Neuronal stem cell (in vitro differentiated cells): Measurements from ENCODE around the gene SELENOF.

ENCODE experiments used
- DNase-seq: peaks from one replicate; pipeline ENCODE4 v3.0.0-alpha.2; 2013; ENCODE audit warnings: low spot score
- H2AFZ ChIP-seq: one replicate; pipeline ENCODE4 v1.6.1; 2013; ENCODE audit warnings: mild to moderate bottlenecking, low read length, inconsistent platforms
- H2AK5ac ChIP-seq: 2 replicates; pipeline ENCODE4 v1.6.1; 2013; ENCODE audit warnings: low read depth, mild to moderate bottlenecking, inconsistent platforms, low read length, moderate library complexity, mixed read lengths
- H2BK120ac ChIP-seq: 2 replicates; pipeline ENCODE4 v1.6.1; 2013; ENCODE audit warnings: low read depth, mild to moderate bottlenecking, inconsistent platforms, low read length, moderate library complexity, mixed read lengths
- H2BK12ac ChIP-seq: one replicate; pipeline ENCODE4 v1.6.1; 2013; ENCODE audit warnings: low read length, inconsistent platforms
- H2BK15ac ChIP-seq: 2 replicates; pipeline ENCODE4 v1.6.1; 2013; ENCODE audit warnings: mild to moderate bottlenecking, low read length, inconsistent platforms, mixed read lengths
- H2BK5ac ChIP-seq: one replicate; pipeline ENCODE4 v1.6.1; 2013; ENCODE audit warnings: inconsistent platforms, mild to moderate bottlenecking, low read length, moderate library complexity
- H3K14ac ChIP-seq: one replicate; pipeline ENCODE4 v1.6.1; 2013; ENCODE audit warnings: low read length, inconsistent platforms
- H3K18ac ChIP-seq: 2 replicates; pipeline ENCODE4 v1.6.1; 2013; ENCODE audit warnings: low read length, inconsistent platforms
- H3K23ac ChIP-seq: 2 replicates; pipeline ENCODE4 v1.6.1; 2013; ENCODE audit warnings: low read depth, mild to moderate bottlenecking, mixed read lengths, low read length, inconsistent platforms; ENCODE audit not compliant: poor library complexity
- H3K27ac ChIP-seq: replicated peaks from 3 replicates; pipeline ENCODE4 v1.5.1; 2013; ENCODE audit warnings: low read length, inconsistent platforms
- H3K27me3 ChIP-seq, 3 experiments: 2 replicates each; pipeline ENCODE4 v1.6.1; 2013; ENCODE audit warnings: low read length in 3 of 3, mild to moderate bottlenecking in 2 of 3, inconsistent platforms in 1 of 3, low read depth in 1 of 3, mixed read lengths in 1 of 3, moderate library complexity in 1 of 3; ENCODE audit not compliant: control insufficient read depth in 3 of 3, insufficient read depth in 3 of 3
- H3K36me3 ChIP-seq, 2 donors: replicated peaks in 1 of 2; 2 replicates each; pipeline ENCODE4 v1.6.1; 2013; ENCODE audit warnings: low read length in 2 of 2; ENCODE audit not compliant: control insufficient read depth in 2 of 2, insufficient read depth in 2 of 2
- H3K4ac ChIP-seq: 2 replicates; pipeline ENCODE4 v1.6.1; 2013; ENCODE audit warnings: inconsistent platforms, mild to moderate bottlenecking, low read length, moderate library complexity
- H3K4me1 ChIP-seq, 2 donors: 1 replicate in 1 of 2; 2 replicates in 1 of 2; pipeline ENCODE4 v1.6.1; 2013; ENCODE audit warnings: low read length in 2 of 2, low read depth in 1 of 2; ENCODE audit not compliant: control insufficient read depth in 2 of 2, insufficient read depth in 1 of 2
- H3K4me2 ChIP-seq: one replicate; pipeline ENCODE4 v1.6.1; 2013; ENCODE audit warnings: mild to moderate bottlenecking, low read length, inconsistent platforms; ENCODE audit not compliant: insufficient read depth, poor library complexity, severe bottlenecking
- H3K4me3 ChIP-seq, 2 donors: 2 replicates each; pipeline ENCODE4 v1.5.1; 2013; ENCODE audit warnings: low read length in 2 of 2, mild to moderate bottlenecking in 2 of 2, inconsistent platforms in 1 of 2, moderate library complexity in 1 of 2
- H3K79me1 ChIP-seq: one replicate; pipeline ENCODE4 v1.6.1; 2013; ENCODE audit warnings: low read depth, mild to moderate bottlenecking, inconsistent platforms, low read length, moderate library complexity
- H3K9ac ChIP-seq: one replicate; pipeline ENCODE4 v1.6.1; 2013; ENCODE audit warnings: mild to moderate bottlenecking, low read depth, low read length, inconsistent platforms; ENCODE audit not compliant: poor library complexity
- H3K9me3 ChIP-seq, 2 donors: replicated peaks in 1 of 2; 2 replicates each; pipeline versions ENCODE3 to v1.6.1; 2013; ENCODE audit warnings: low read length in 2 of 2, mild to moderate bottlenecking in 2 of 2, inconsistent platforms in 1 of 2, low read depth in 1 of 2, mixed read lengths in 1 of 2, moderate library complexity in 1 of 2; ENCODE audit not compliant: control insufficient read depth in 2 of 2, insufficient read depth in 1 of 2
- H4K8ac ChIP-seq: one replicate; pipeline ENCODE4 v1.6.1; 2013; ENCODE audit warnings: low read depth, mild to moderate bottlenecking, inconsistent platforms, low read length, moderate library complexity
- H4K91ac ChIP-seq: one replicate; pipeline ENCODE4 v1.6.1; 2013; ENCODE audit warnings: low read length, low read depth, mild to moderate bottlenecking, inconsistent platforms; ENCODE audit not compliant: poor library complexity
- WGBS, 2 donors: extraction: QIAGEN DNeasy Blood & Tissue Kit; methylation state at CpG; one replicate each; pipeline ENCODE4 v1.1.7; 2013; ENCODE audit warnings: missing lambda C conversion rate in 2 of 2, mixed read lengths in 1 of 2; ENCODE audit not compliant: insufficient read length in 2 of 2, insufficient replicate concordance in 1 of 2; ENCODE audit errors: extremely low coverage in 2 of 2; 5-methylcytosine and 5-hydroxymethylcytosine counted together

SELENOF gene

GRCh38 chr1:86914998-86915736 is 1.2 kb upstream of the SELENOF start:
- Histone ChIP-seq H3K14ac (peak overlapping the region; percentile 98), H3K27me3 (no peaks in the 10 kb centered on the region), H2AFZ (peak overlapping the region; percentile 88), H2BK15ac (no peak overlapping the region), H3K36me3 (peaks cover 1 to 14% of the 10 kb centered on the region in 2 donors), H4K91ac (no peak overlapping the region), H3K4me2 (peak overlapping the region; percentile 75), H3K27ac (peak overlapping the region; percentile 98), H3K9ac (peak overlapping the region; percentile 93), H4K8ac (no peak overlapping the region), H2BK120ac (peak overlapping the region; percentile 38), H3K23ac (peak overlapping the region; percentile 87), H2AK5ac (no peak overlapping the region), H3K18ac (peak overlapping the region; percentile 91), H2BK12ac (no peak overlapping the region), H3K79me1 (peaks cover under 1% of the 10 kb centered on the region), H3K4ac (no peak overlapping the region), H3K9me3 (no peaks in the 10 kb centered on the region), H2BK5ac (peak overlapping the region; percentile 96), H3K4me1 (peaks cover 4 to 8% of the 10 kb centered on the region in 2 donors), H3K4me3 (peak overlapping the region; percentile 60 to 97)
- DNase-seq: peak; percentile 59
- WGBS, 2 donors: no CpG with 5 or more reads among the region's 43 CpGs

- Histone ChIP-seq H2BK15ac (no peak within 1 kb of the TSS), H2AFZ (peak within 1 kb of the TSS; percentile 88), H4K8ac (no peak within 1 kb of the TSS), H3K36me3 (peaks cover 1 to 20% of the 10 kb centered on the region in 2 donors), H3K9ac (peak within 1 kb of the TSS; percentile 93), H3K4me3 (peak within 1 kb of the TSS; percentile 78 to 97), H3K9me3 (no peaks in the 10 kb centered on the region), H3K14ac (peak within 1 kb of the TSS; percentile 98), H3K4me2 (peak within 1 kb of the TSS; percentile 75), H3K23ac (peak within 1 kb of the TSS; percentile 87), H3K4me1 (peaks cover 4 to 8% of the 10 kb centered on the region in 2 donors), H2BK12ac (no peak within 1 kb of the TSS), H3K27me3 (no peaks in the 10 kb centered on the region), H3K18ac (peak within 1 kb of the TSS; percentile 91), H2BK5ac (peak within 1 kb of the TSS; percentile 96), H2AK5ac (no peak within 1 kb of the TSS), H3K4ac (no peak within 1 kb of the TSS), H3K27ac (peak within 1 kb of the TSS; percentile 98), H3K79me1 (peaks cover 2% of the 10 kb centered on the region), H2BK120ac (peak within 1 kb of the TSS; percentile 38), H4K91ac (no peak within 1 kb of the TSS)
- DNase-seq: no peak
- no CpG with 5 or more reads among the region's 45 CpGs for WGBS, 2 donors
These were observed 673 bp upstream of the SELENOF start, which contains the start of gene HS2ST1 for GRCh38 chr1:86914601-86914997. HS2ST1 (plus strand) TSS chr1:86914635.

- Histone ChIP-seq H4K91ac (no peak overlapping the region), H2AFZ (peak overlapping the region; percentile 77), H2BK120ac (no peak overlapping the region), H3K4ac (no peak overlapping the region), H3K27ac (peak overlapping the region; percentile 1), H2BK5ac (no peak overlapping the region), H3K36me3 (peaks cover 1 to 30% of the 10 kb centered on the region in 2 donors), H3K9me3 (no peaks in the 10 kb centered on the region), H3K14ac (no peak overlapping the region), H3K23ac (no peak overlapping the region), H3K18ac (peak overlapping the region; percentile 82), H2BK12ac (no peak overlapping the region), H3K4me3 (peak overlapping the region; percentile 78 to 88), H3K79me1 (peaks cover 2% of the 10 kb centered on the region), H3K4me2 (peak overlapping the region; percentile 59), H3K27me3 (no peaks in the 10 kb centered on the region), H3K4me1 (peaks cover 4 to 8% of the 10 kb centered on the region in 2 donors), H3K9ac (peak overlapping the region; percentile 85), H4K8ac (no peak overlapping the region), H2AK5ac (no peak overlapping the region), H2BK15ac (no peak overlapping the region)
- no CpG with 5 or more reads among the region's 17 CpGs for WGBS, 2 donors
- no peak for DNase-seq
These were observed 479 bp downstream of the SELENOF start for GRCh38 chr1:86913399-86913895.

GRCh38 chr1:86912281-86912900 is 1.5 kb downstream of the SELENOF start:
- Histone ChIP-seq H3K23ac (no peak overlapping the region), H3K27me3 (no peaks in the 10 kb centered on the region), H3K4me2 (no peak overlapping the region), H3K27ac (no peak overlapping the region), H3K79me1 (peaks cover 2% of the 10 kb centered on the region), H3K4me3 (peak overlapping the region in 1 of 2 donors; percentile 78), H3K14ac (no peak overlapping the region), H4K8ac (no peak overlapping the region), H3K9me3 (no peaks in the 10 kb centered on the region), H2AK5ac (no peak overlapping the region), H2BK15ac (no peak overlapping the region), H2BK120ac (no peak overlapping the region), H3K4me1 (peaks cover 4 to 8% of the 10 kb centered on the region in 2 donors), H3K4ac (no peak overlapping the region), H3K18ac (no peak overlapping the region), H4K91ac (no peak overlapping the region), H2AFZ (no peak overlapping the region), H3K9ac (no peak overlapping the region), H3K36me3 (peaks cover 1 to 40% of the 10 kb centered on the region in 2 donors), H2BK5ac (no peak overlapping the region), H2BK12ac (no peak overlapping the region)
- WGBS, 2 donors: no CpG with 5 or more reads among the region's 6 CpGs
- no peak for DNase-seq
